ENCODE data around the gene NOP56. TPM values are rescaled to one million over a fixed set of nuclear protein-coding genes. Genes with fewer than 3 reads are reported as not detected.

The NOP56 gene, protein sequence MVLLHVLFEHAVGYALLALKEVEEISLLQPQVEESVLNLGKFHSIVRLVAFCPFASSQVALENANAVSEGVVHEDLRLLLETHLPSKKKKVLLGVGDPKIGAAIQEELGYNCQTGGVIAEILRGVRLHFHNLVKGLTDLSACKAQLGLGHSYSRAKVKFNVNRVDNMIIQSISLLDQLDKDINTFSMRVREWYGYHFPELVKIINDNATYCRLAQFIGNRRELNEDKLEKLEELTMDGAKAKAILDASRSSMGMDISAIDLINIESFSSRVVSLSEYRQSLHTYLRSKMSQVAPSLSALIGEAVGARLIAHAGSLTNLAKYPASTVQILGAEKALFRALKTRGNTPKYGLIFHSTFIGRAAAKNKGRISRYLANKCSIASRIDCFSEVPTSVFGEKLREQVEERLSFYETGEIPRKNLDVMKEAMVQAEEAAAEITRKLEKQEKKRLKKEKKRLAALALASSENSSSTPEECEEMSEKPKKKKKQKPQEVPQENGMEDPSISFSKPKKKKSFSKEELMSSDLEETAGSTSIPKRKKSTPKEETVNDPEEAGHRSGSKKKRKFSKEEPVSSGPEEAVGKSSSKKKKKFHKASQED
- total RNA-seq = 92.1 and 94.2 TPM in 2 replicates
- 93.2 TPM for polyA plus RNA-seq (2012)

GRCh38 chr20:2651772-2652723 lies at the start of gene NOP56:
TSS of gene NOP56 (plus strand) at chr20:2652632. CDS start at chr20:2652661, 29 bp downstream.
- DNase-seq (ENCODE audit: low read depth) = peak; percentile 92

- DNase-seq (ENCODE audit: low read depth) = no peak
These were observed 49.7 kb upstream of the NOP56 start for GRCh38 chr20:2602746-2603145.

GRCh38 chr20:2603816-2604505 lies 48.5 kb upstream of the NOP56 start:
- peak; percentile 58 for DNase-seq (ENCODE audit: low read depth)

DNA sequence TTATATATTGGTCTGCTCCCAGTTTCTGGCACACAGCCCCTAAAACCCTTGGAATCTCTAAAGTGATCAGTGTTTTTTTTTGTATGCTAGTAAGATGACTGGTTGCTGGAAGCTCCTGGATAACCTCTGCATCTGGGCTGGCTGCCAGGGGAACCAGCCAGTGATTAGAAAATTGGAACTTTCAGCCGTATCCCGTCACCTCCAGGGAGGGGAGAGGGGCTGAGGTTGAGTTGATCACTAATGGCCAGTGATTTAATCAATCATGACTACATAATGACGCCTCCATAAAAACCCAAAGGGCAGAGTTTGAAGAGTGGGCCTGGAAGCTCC lies 48.0 kb upstream of the NOP56 start:
- no peak for DNase-seq (ENCODE audit: low read depth)

- no peak for DNase-seq (ENCODE audit: low read depth)
These were observed 45.9 kb upstream of the NOP56 start for GRCh38 chr20:2606507-2607006.

DNA sequence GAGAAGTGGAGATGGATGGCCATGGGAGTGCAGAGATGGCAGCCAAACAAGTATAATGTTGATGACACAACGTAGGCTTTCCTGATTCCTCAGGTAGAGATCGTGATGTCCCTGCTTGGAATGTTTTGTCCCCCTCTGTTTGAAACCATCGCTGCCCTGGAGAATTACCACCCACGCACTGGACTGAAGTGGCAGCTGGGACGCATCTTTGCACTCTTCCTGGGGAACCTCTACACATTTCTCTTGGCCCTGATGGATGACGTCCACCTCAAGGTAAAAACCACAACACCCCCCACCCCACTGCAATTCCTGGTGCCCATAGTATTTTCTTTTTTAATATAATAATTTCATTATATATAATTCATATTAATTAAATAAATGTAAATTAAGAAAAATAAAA lies 42.1 kb upstream of the NOP56 start:
- DNase-seq (ENCODE audit: low read depth) = no peak

DNA sequence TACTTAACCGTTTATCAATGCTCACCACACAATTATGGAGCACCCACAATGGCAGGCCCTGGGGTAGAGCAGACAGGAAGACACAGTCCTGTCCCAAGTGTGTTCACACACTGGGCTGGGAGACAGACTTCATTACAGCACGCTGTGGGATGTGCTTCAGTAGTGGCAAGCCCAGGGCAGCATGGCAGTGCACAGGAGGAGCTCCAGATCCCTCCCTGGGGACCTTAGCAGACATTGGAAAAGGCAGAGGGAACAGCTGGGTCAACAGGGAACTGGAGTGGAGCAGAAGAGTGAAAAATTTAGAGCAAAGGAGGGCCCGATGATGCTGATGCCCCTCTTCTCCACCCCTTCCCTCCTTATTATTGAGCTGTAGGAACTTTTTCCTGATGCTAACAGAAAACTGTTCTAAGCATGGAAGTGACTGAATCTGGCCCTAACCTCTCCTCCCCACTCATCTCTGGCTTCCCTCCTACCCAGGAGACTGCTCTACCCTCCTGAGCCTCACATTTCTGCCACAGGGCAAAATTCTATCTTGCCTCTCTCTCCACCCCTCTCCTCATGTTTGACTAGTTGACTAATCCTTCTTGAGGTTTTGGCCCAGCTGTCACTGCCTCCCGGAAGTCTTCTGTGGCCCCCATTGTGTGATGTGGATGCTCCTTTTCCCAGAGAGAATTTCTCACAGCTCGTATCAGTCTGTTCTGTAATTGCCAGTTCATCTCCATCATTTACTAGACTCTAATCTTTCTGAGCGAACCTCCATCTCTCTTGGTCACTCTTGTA lies 41.3 kb upstream of the NOP56 start:
- peak; percentile 67 for DNase-seq (ENCODE audit: low read depth)

- DNase-seq (ENCODE audit: low read depth) = no peak
These were observed 40.4 kb upstream of the NOP56 start for GRCh38 chr20:2612073-2612472.

DNA sequence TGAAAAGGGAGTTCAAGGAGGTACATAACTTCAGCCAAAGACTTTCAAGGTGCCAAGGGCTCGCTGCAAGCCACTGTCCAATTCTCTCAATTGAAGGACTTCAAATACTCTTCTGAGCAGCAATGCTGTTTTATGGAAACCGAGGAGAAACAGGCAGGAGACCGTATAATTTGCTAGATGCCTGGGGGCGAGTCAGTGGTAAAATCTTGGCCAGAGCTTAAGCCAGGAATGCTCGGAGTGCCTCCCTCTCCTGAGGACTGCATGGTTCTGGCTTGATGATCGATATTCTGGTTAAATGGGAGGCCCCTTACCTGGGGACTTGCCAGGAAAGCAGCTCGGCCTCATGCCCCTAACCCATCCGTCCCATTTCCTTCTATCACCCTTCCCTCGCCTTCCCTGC lies 35.8 kb upstream of the NOP56 start:
- DNase-seq (ENCODE audit: low read depth) = no peak

- DNase-seq (ENCODE audit: low read depth) = no peak
These were observed 35.2 kb upstream of the NOP56 start for GRCh38 chr20:2617099-2617714.

- no peak for DNase-seq (ENCODE audit: low read depth)
These were observed 33.6 kb upstream of the NOP56 start for GRCh38 chr20:2618815-2619214.

DNA sequence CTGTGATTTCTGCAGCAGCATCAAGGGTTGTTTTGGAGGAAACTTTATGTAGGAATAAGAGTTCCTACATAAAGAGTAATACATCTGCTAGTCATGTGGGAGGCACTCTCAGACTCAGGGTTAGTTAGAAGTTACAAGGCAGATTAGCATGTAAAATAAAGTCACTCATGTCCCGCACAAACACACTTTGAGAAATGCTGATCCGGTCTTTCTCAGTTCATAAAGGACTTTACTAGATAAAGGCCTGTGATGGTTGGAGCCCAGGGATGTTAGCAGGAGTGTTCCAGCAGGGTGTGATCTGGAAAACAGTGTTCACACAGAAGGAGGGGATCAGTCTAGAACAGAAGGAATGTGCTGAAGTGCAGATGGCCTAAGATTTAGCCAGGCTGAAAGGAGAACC lies 33.1 kb upstream of the NOP56 start:
- DNase-seq (ENCODE audit: low read depth) = no peak

DNA sequence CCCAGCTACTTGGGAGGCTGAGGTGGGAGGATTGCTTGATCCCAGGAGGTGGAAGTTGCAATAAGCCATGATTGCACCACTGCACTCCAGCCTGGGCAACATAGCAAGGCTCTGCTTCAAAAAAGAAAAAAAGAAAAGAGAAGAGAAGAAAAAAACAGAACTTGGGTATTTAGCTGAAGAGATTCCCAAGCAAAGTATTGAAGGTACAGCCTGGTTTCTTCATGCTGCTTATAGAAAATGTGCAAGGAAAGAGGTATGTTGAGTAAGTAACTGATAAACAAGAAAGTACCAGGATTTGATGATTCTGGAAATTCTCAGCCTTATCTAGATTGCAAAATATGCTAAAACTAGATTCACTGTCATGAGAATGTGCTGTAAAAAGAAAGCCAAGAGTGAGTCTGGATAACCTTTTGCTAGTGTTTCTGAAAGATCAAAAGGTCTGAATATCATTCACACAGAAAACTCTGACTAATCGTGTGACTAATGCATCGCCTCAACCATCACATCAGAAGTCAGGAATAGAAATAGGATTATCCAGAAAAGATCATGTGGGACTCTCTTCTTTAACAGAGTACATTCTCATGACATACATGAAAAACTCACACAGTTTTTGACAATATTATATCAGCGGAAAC lies 32.4 kb upstream of the NOP56 start:
- peak; percentile 49 for DNase-seq (ENCODE audit: low read depth)

DNA sequence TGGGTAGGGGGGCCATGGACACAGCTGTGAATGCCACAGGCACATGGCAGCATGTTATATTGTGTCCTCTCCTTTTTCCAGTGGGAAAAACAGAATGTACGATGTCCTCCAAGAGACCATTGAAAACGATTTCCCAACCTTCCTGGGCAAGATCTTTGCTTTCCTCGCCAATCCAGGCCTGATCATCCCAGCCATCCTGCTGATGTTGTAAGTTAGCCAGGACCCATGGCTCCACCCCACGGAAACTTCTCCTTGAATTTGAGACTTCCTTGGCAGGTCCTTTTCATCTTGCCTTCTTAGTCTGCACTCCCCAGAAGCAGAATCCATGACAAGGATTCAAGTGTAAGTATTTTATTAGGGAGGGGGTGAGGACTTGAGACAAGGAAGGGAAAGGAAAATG lies 28.2 kb upstream of the NOP56 start:
- DNase-seq (ENCODE audit: low read depth) = no peak

DNA sequence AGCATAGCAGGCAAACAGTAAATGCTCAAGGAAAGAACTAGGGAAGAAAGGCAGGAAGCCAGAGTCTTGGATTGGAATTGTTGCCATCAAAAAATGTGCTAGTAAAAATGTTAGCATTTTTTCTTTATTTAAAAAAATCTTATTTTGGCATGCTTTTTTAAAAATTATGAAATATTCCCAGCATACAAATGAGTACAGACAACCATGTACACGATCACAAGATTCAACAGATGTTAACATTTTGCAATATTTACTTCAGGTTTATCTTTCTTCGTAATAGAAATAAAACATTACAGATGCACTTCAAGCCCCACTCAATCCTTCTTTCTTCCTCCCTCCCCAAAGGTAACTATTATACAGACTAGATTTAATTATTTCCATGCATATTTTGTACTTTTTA lies 27.4 kb upstream of the NOP56 start:
- DNase-seq (ENCODE audit: low read depth) = no peak

- peak; percentile 76 for DNase-seq (ENCODE audit: low read depth)
These were observed 25.4 kb upstream of the NOP56 start for GRCh38 chr20:2626853-2627541.

DNA sequence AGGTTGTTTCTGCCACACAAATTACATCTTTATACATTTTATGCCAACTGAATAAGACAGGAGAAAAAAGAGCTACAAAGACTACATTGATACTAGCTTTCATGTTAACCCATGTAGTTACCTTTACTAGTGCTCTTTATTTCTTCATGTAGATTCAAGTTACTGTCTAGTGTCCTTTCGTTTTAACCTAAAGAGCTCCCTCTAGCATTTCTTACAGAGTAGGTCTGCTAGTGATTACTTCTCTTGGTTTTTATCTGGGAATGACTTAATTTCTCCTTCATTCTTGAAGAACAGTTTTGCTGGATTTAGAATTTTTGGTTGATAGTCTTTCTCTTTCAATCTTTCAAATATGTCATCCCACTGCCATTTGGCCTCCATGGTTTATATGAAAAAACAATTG lies 21.2 kb upstream of the NOP56 start:
- no peak for DNase-seq (ENCODE audit: low read depth)

- no peak for DNase-seq (ENCODE audit: low read depth)
These were observed 19.1 kb upstream of the NOP56 start for GRCh38 chr20:2633381-2633780.

DNA sequence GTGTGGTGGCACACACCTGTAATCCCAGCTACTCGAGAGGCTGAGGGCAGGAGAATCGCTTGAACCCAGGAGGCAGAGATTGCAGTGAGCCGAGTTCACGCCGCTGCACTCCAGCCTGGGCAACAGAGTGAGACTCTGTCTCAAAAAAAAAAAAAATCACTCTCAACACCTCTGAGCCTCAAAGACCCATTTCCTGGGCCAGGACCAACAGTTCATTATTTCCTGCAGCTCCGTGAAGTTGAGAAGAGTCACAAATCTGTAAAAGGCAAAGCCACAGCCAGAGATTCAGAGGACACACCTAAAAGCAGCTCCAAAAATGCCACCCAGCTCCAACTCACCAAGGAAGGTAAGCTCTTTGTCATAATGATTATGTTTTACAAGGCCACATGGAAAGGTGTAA lies 15.2 kb upstream of the NOP56 start:
- no peak for DNase-seq (ENCODE audit: low read depth)
